ENCODE data around the gene MAP3K10. TPM values are rescaled to one million over a fixed set of nuclear protein-coding genes. Genes with fewer than 3 reads are reported as not detected.

MAP3K10 gene
- total RNA-seq, 4 donors from 2014 or later = 4.8 to 10.1 (median 5.3) TPM

GRCh38 chr19:40150170-40150569 lies 41.1 kb upstream of the MAP3K10 start:
- H3K4me1 ChIP-seq = peaks cover 0 to 12% (median 7%) of the 10 kb centered on the region in 3 donors
- 59 to 64% methylated on average over 5 of the region's 5 CpGs for WGBS, 2 donors
- no peak overlapping the region for H3K4me3 ChIP-seq
- no peaks in the 10 kb centered on the region for H3K36me3 ChIP-seq
- H3K27me3 ChIP-seq = peaks cover 0 to 4% (median 0%) of the 10 kb centered on the region in 4 donors
- TF ChIP-seq POLR2A (IDR thresholded peaks at IDR 0.05) = no peak
- TF ChIP-seq, protein P1, sequence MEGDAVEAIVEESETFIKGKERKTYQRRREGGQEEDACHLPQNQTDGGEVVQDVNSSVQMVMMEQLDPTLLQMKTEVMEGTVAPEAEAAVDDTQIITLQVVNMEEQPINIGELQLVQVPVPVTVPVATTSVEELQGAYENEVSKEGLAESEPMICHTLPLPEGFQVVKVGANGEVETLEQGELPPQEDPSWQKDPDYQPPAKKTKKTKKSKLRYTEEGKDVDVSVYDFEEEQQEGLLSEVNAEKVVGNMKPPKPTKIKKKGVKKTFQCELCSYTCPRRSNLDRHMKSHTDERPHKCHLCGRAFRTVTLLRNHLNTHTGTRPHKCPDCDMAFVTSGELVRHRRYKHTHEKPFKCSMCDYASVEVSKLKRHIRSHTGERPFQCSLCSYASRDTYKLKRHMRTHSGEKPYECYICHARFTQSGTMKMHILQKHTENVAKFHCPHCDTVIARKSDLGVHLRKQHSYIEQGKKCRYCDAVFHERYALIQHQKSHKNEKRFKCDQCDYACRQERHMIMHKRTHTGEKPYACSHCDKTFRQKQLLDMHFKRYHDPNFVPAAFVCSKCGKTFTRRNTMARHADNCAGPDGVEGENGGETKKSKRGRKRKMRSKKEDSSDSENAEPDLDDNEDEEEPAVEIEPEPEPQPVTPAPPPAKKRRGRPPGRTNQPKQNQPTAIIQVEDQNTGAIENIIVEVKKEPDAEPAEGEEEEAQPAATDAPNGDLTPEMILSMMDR (IDR thresholded peaks at IDR 0.05) = no peak
- intact Hi-C loops (cut with DNase I) = no loop called here
- no peak overlapping the region for H3K27ac ChIP-seq
- DNase-seq = no peak
- H3K9me3 ChIP-seq = no peaks in the 10 kb centered on the region

GRCh38 chr19:40154121-40154680 lies 37.0 kb upstream of the MAP3K10 start:
- Histone ChIP-seq H3K4me3 (no peak overlapping the region), H3K9me3 (no peaks in the 10 kb centered on the region), H3K27ac (no peak overlapping the region), H3K36me3 (no peaks in the 10 kb centered on the region), H3K27me3 (no peaks in the 10 kb centered on the region), H3K4me1 (no peaks in the 10 kb centered on the region)
- intact Hi-C loops (cut with DNase I) = no loop called here
- no peak for DNase-seq
- 70 to 78% methylated on average over 9 to 11 of the region's 11 CpGs for WGBS, 2 donors
- no peak for TF ChIP-seq POLR2A (IDR thresholded peaks at IDR 0.05)
- TF ChIP-seq, protein P1 (IDR thresholded peaks at IDR 0.05) = no peak

GRCh38 chr19:40155749-40156265 lies 35.4 kb upstream of the MAP3K10 start:
- H3K36me3 ChIP-seq = no peaks in the 10 kb centered on the region
- no peak for DNase-seq
- intact Hi-C loops (cut with DNase I) = no loop called here
- TF ChIP-seq, protein P1 (IDR thresholded peaks at IDR 0.05) = no peak
- TF ChIP-seq POLR2A (IDR thresholded peaks at IDR 0.05) = no peak
- no peak overlapping the region for H3K27ac ChIP-seq
- no peaks in the 10 kb centered on the region for H3K4me1 ChIP-seq
- WGBS, 2 donors = 40 to 44% methylated on average over 8 of the region's 8 CpGs
- H3K4me3 ChIP-seq = no peak overlapping the region
- H3K27me3 ChIP-seq = no peaks in the 10 kb centered on the region
- no peaks in the 10 kb centered on the region for H3K9me3 ChIP-seq

DNA sequence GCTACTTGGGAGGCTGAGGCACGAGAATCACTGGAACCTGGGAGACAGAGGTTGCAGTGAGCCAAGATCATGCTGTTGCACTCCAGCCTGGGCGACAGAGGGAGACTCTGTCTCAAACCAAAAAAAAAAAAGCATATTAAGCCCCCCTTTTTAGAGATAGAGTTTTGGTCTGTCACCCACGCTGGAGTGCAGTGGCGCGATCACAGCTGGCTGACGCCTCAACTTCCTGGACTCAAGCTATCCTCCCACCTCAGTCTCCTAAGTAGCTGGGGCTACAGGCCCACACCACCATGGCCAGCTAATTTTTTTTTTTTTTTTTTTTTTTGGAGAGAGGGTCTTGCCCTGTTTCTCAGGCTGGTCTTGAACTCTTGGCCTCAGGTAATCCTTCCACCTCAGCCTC lies 34.2 kb upstream of the MAP3K10 start:
- intact Hi-C loops (cut with DNase I) = no loop called here
- Histone ChIP-seq H3K27ac (no peak overlapping the region), H3K36me3 (no peaks in the 10 kb centered on the region), H3K4me1 (no peaks in the 10 kb centered on the region), H3K9me3 (no peaks in the 10 kb centered on the region), H3K27me3 (no peaks in the 10 kb centered on the region), H3K4me3 (no peak overlapping the region)
- DNase-seq = no peak
- 76 to 86% methylated on average over 6 of the region's 6 CpGs for WGBS, 2 donors
- TF ChIP-seq, protein P1 (IDR thresholded peaks at IDR 0.05) = no peak
- no peak for TF ChIP-seq POLR2A (IDR thresholded peaks at IDR 0.05)

GRCh38 chr19:40159744-40160143 lies 31.5 kb upstream of the MAP3K10 start:
- H3K9me3 ChIP-seq = no peaks in the 10 kb centered on the region
- no peaks in the 10 kb centered on the region for H3K4me1 ChIP-seq
- 82 to 91% methylated on average over 5 of the region's 5 CpGs for WGBS, 2 donors
- no peak for DNase-seq
- H3K36me3 ChIP-seq = no peaks in the 10 kb centered on the region
- H3K27me3 ChIP-seq = no peaks in the 10 kb centered on the region
- TF ChIP-seq POLR2A (IDR thresholded peaks at IDR 0.05) = no peak
- TF ChIP-seq, protein P1 (IDR thresholded peaks at IDR 0.05) = no peak
- H3K27ac ChIP-seq = no peak overlapping the region
- intact Hi-C loops (cut with DNase I) = no loop called here
- no peak overlapping the region for H3K4me3 ChIP-seq
